OCI-LY3 (cell line): ENCODE measurements around the gene RPP38.

Source experiments
- H2AFZ ChIP-seq: fragments of 200-600, 300-600 bp; shearing (Covaris generic); 2 replicates; pipeline ENCODE4 v1.6.0; 2014; ENCODE audit warnings: antibody characterized with exemption, low read depth, low read length
- H3K27ac ChIP-seq: fragments of 200-600, 300-600 bp; sonication (generic); 2 replicates; pipeline ENCODE4 v1.5.1; 2014; ENCODE audit warnings: mild to moderate bottlenecking, low read length, moderate library complexity, mixed read lengths
- H3K27me3 ChIP-seq: fragments of 200-600, 300-600 bp; sonication (generic); 2 replicates; pipeline ENCODE4 v1.6.1; 2014; ENCODE audit warnings: low read depth, low read length, mixed read lengths
- H3K36me3 ChIP-seq: fragments of 200-600, 300-600 bp; sonication (generic); replicated peaks from 2 replicates; pipeline ENCODE3; 2014; ENCODE audit warnings: low read depth, low read length, mixed read lengths
- H3K4me1 ChIP-seq: fragments of 300-600, 200-600 bp; sonication (generic); 2 replicates; pipeline ENCODE4 v1.6.1; 2014; ENCODE audit warnings: low read length, mixed read lengths
- H3K4me2 ChIP-seq: fragments of 200-600, 300-600 bp; sonication (generic); 2 replicates; pipeline ENCODE4 v1.6.1; 2014; ENCODE audit warnings: low read length, mixed read lengths
- H3K4me3 ChIP-seq: fragments of 300-600, 200-600 bp; sonication (generic); 2 replicates; pipeline ENCODE4 v1.5.1; 2014; ENCODE audit warnings: antibody characterized with exemption, mild to moderate bottlenecking, low read length, moderate library complexity
- H3K79me2 ChIP-seq: fragments of 300-600, 200-600 bp; shearing (Covaris generic); 2 replicates; pipeline ENCODE4 v1.6.1; 2014; ENCODE audit warnings: mild to moderate bottlenecking, low read length, mixed read lengths
- H3K9ac ChIP-seq: fragments of 300-600, 200-600 bp; shearing (Covaris generic); 2 replicates; pipeline ENCODE4 v1.6.0; 2014; ENCODE audit warnings: mild to moderate bottlenecking, low read length, moderate library complexity
- H3K9me3 ChIP-seq: fragments of 200-600, 300-600 bp; shearing (Covaris generic); 2 replicates; pipeline ENCODE4 v1.6.1; 2014; ENCODE audit warnings: low read length, mixed read lengths; ENCODE audit not compliant: insufficient read depth
- H4K20me1 ChIP-seq: fragments of 200-600, 300-600 bp; sonication (generic); 2 replicates; pipeline ENCODE4 v1.6.1; 2016; ENCODE audit warnings: low read length, mixed read lengths; ENCODE audit not compliant: insufficient read depth
- EZH2phosphoT487 ChIP-seq: fragments of 200-600 bp; shearing (Covaris generic); IDR thresholded peaks from 2 replicates; pipeline ENCODE4 v1.6.1; 2018; ENCODE audit warnings: antibody characterized with exemption, mixed run types, low read depth
- TF ChIP-seq, protein P1 (sequence below): fragments of 200-600, 300-600 bp; sonication (generic); IDR thresholded peaks from 2 replicates; pipeline ENCODE4 v1.5.1; 2014; ENCODE audit warnings: antibody characterized with exemption, low read length, low read depth

The RPP38 gene

DNA sequence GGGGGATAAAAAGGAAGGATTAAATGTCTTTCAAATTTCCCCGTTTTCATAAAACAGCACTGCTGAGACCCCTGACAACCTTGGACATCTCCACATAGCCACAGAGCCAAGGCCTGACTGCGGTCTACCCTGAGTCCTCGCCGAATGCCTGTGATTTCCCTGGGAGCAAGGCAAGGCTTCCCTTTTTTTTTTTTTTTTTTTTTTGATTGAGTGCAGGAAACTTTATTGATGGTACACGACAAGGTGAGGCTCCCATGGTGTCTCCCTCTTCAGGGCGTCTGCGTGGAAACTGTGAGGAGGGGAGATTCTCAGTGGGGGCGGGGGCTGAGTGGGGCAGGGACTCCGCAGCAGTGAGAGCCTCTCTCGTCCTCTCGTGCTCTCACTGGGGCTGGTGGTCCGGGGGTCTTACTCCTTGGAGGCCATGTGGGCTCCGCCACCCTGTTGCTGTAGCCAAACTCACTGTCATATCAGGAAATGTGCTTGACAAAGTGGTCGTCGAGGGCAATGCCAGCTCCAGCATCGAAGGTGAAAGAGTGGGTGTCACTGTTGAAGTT, 4.2 kb upstream of the RPP38 start:
- no peak overlapping the region for H3K4me3 ChIP-seq
- no peaks in the 10 kb centered on the region for H3K4me1 ChIP-seq
- peaks cover 7% of the 10 kb centered on the region for H3K79me2 ChIP-seq
- no peaks in the 10 kb centered on the region for H3K9me3 ChIP-seq
- no peaks in the 10 kb centered on the region for H4K20me1 ChIP-seq
- H3K36me3 ChIP-seq: no peaks in the 10 kb centered on the region
- H3K4me2 ChIP-seq: no peak overlapping the region
- no peak overlapping the region for H3K27ac ChIP-seq
- no peaks in the 10 kb centered on the region for H3K27me3 ChIP-seq
- no peak overlapping the region for H2AFZ ChIP-seq
- TF ChIP-seq, protein P1, sequence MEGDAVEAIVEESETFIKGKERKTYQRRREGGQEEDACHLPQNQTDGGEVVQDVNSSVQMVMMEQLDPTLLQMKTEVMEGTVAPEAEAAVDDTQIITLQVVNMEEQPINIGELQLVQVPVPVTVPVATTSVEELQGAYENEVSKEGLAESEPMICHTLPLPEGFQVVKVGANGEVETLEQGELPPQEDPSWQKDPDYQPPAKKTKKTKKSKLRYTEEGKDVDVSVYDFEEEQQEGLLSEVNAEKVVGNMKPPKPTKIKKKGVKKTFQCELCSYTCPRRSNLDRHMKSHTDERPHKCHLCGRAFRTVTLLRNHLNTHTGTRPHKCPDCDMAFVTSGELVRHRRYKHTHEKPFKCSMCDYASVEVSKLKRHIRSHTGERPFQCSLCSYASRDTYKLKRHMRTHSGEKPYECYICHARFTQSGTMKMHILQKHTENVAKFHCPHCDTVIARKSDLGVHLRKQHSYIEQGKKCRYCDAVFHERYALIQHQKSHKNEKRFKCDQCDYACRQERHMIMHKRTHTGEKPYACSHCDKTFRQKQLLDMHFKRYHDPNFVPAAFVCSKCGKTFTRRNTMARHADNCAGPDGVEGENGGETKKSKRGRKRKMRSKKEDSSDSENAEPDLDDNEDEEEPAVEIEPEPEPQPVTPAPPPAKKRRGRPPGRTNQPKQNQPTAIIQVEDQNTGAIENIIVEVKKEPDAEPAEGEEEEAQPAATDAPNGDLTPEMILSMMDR: no peak
- TF ChIP-seq EZH2phosphoT487: no peak
- no peak overlapping the region for H3K9ac ChIP-seq

DNA sequence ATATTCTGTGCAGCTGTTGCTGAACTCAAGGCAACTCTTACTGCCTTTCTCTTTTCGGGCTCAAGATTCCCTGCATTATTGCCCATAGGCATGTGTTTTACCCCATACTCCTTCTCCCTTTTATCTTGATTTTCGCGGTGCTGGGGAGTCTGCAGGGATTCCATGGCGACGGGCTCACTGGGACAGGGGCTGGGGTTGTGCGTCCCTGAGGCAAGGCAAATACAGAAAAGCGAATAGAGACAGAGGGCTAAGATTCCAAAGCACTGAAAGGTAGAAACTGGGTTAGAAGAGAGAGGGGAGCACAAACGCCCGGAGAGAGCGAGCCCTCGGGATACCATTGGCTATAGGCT, 519 bp upstream of the RPP38 start:
- H3K4me1 ChIP-seq: peaks cover 6% of the 10 kb centered on the region; the same call in 1 of the 2 replicates
- peak overlapping the region; percentile 98 for H3K4me3 ChIP-seq
- H3K27ac ChIP-seq: no peak overlapping the region
- H3K79me2 ChIP-seq: peaks cover 44% of the 10 kb centered on the region
- H2AFZ ChIP-seq: peak overlapping the region; percentile 85
- H3K9me3 ChIP-seq: no peaks in the 10 kb centered on the region
- no peaks in the 10 kb centered on the region for H4K20me1 ChIP-seq
- H3K4me2 ChIP-seq: peak overlapping the region; percentile 89
- H3K9ac ChIP-seq: peak overlapping the region; percentile 93; the same call in 1 of the 2 replicates
- no peaks in the 10 kb centered on the region for H3K27me3 ChIP-seq
- TF ChIP-seq EZH2phosphoT487: no peak
- TF ChIP-seq, protein P1: no peak
- peaks cover 4% of the 10 kb centered on the region for H3K36me3 ChIP-seq

DNA sequence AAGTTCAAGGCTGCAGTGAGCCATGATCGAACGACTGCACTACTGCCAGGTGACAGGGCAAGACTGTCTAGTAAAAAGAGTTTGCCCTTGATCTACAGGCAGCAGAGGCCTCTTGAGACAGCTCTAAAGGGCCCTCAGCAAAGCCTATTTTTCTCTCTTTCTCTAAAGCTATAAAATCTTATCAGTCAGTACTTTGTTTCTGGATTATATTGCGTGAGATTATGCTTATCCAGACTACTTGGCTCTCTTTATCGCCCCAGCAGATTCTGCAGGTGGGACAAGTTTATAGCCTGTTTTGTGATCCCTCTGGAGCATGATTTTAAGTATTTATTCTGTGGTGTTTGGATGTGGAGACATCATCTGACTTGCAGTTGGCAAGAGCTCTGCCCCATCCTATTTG, 2.7 kb downstream of the RPP38 start:
- Histone ChIP-seq H2AFZ (no peak overlapping the region), H3K9ac (no peak overlapping the region), H3K36me3 (peaks cover 4% of the 10 kb centered on the region), H3K4me3 (no peak overlapping the region), H3K27ac (no peak overlapping the region), H3K4me2 (no peak overlapping the region), H3K27me3 (no peaks in the 10 kb centered on the region), H4K20me1 (no peaks in the 10 kb centered on the region), H3K79me2 (peaks cover 50% of the 10 kb centered on the region), H3K4me1 (peaks cover 6% of the 10 kb centered on the region; the same call in 1 of the 2 replicates), H3K9me3 (no peaks in the 10 kb centered on the region)
- TF ChIP-seq EZH2phosphoT487: no peak
- TF ChIP-seq, protein P1: no peak

GRCh38 chr10:15103513-15103912, 6.4 kb downstream of the RPP38 start:
- H3K27me3 ChIP-seq: no peaks in the 10 kb centered on the region
- TF ChIP-seq, protein P1: no peak
- TF ChIP-seq EZH2phosphoT487: no peak
- H3K4me2 ChIP-seq: no peak overlapping the region
- peaks cover 37% of the 10 kb centered on the region for H3K79me2 ChIP-seq
- peaks cover 3% of the 10 kb centered on the region; the same call in 1 of the 2 replicates for H3K4me1 ChIP-seq
- H3K36me3 ChIP-seq: peaks cover 9% of the 10 kb centered on the region
- no peak overlapping the region for H3K4me3 ChIP-seq
- H3K9ac ChIP-seq: no peak overlapping the region
- H3K9me3 ChIP-seq: no peaks in the 10 kb centered on the region
- H2AFZ ChIP-seq: no peak overlapping the region
- H3K27ac ChIP-seq: no peak overlapping the region
- no peaks in the 10 kb centered on the region for H4K20me1 ChIP-seq
